ENCODE measurements around the gene CXCL12.
A peak's percentile ranks its signal among the peaks of the same experiment; 100 is the strongest.

The CXCL12 gene

GRCh38 chr10:44383749-44384600 is 922 bp downstream of the CXCL12 start:
- ATAC-seq, result peak; percentile 34
- no peak for TF ChIP-seq TCF4 (CRISPR knock-in tag; IDR thresholded peaks at IDR 0.05; ENCODE audit: borderline replicate concordance)
- TF ChIP-seq TOX (CRISPR knock-in tag; IDR thresholded peaks at IDR 0.05; ENCODE audit: borderline replicate concordance), result no peak
- TF ChIP-seq CREB5 (CRISPR knock-in tag; IDR thresholded peaks at IDR 0.05; ENCODE audit: low read depth), result no peak
- no peak for TF ChIP-seq ZNF565 (CRISPR knock-in tag; conservative IDR thresholded peaks at IDR 0.05; ENCODE audit: low read depth)
- no peak for TF ChIP-seq PPARA (CRISPR knock-in tag; IDR thresholded peaks at IDR 0.05; ENCODE audit: borderline replicate concordance)
- no peak for TF ChIP-seq ZC3H10 (CRISPR knock-in tag; IDR thresholded peaks at IDR 0.05)
- no peak for TF ChIP-seq ARNTL (CRISPR knock-in tag; IDR thresholded peaks at IDR 0.05; ENCODE audit: borderline replicate concordance, low read depth)
- no peak for TF ChIP-seq ZFP3 (CRISPR knock-in tag; IDR thresholded peaks at IDR 0.05)
- TF ChIP-seq SNAI2 (CRISPR knock-in tag; IDR thresholded peaks at IDR 0.05), result no peak
- TF ChIP-seq ZNF70 (CRISPR knock-in tag; IDR thresholded peaks at IDR 0.05), result no peak
- no peak for TF ChIP-seq RARB (CRISPR knock-in tag; IDR thresholded peaks at IDR 0.05)
- TF ChIP-seq ZFP30 (CRISPR knock-in tag; IDR thresholded peaks at IDR 0.05), result no peak
- no peak for TF ChIP-seq GLIS3 (CRISPR knock-in tag; IDR thresholded peaks at IDR 0.05)
- TF ChIP-seq ISL1 (CRISPR knock-in tag; IDR thresholded peaks at IDR 0.05), result no peak
- TF ChIP-seq, protein P1, sequence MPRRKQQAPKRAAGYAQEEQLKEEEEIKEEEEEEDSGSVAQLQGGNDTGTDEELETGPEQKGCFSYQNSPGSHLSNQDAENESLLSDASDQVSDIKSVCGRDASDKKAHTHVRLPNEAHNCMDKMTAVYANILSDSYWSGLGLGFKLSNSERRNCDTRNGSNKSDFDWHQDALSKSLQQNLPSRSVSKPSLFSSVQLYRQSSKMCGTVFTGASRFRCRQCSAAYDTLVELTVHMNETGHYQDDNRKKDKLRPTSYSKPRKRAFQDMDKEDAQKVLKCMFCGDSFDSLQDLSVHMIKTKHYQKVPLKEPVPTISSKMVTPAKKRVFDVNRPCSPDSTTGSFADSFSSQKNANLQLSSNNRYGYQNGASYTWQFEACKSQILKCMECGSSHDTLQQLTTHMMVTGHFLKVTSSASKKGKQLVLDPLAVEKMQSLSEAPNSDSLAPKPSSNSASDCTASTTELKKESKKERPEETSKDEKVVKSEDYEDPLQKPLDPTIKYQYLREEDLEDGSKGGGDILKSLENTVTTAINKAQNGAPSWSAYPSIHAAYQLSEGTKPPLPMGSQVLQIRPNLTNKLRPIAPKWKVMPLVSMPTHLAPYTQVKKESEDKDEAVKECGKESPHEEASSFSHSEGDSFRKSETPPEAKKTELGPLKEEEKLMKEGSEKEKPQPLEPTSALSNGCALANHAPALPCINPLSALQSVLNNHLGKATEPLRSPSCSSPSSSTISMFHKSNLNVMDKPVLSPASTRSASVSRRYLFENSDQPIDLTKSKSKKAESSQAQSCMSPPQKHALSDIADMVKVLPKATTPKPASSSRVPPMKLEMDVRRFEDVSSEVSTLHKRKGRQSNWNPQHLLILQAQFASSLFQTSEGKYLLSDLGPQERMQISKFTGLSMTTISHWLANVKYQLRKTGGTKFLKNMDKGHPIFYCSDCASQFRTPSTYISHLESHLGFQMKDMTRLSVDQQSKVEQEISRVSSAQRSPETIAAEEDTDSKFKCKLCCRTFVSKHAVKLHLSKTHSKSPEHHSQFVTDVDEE (CRISPR knock-in tag; IDR thresholded peaks at IDR 0.05), result no peak
- no peak for TF ChIP-seq CSRNP3 (CRISPR knock-in tag; IDR thresholded peaks at IDR 0.05)
- no peak for TF ChIP-seq BACH2 (CRISPR knock-in tag; IDR thresholded peaks at IDR 0.05; ENCODE audit: borderline replicate concordance)
- TF ChIP-seq ESRRG (CRISPR knock-in tag; IDR thresholded peaks at IDR 0.05), result no peak
- TF ChIP-seq OSR1 (CRISPR knock-in tag; IDR thresholded peaks at IDR 0.05), result no peak
- TF ChIP-seq, protein P2, sequence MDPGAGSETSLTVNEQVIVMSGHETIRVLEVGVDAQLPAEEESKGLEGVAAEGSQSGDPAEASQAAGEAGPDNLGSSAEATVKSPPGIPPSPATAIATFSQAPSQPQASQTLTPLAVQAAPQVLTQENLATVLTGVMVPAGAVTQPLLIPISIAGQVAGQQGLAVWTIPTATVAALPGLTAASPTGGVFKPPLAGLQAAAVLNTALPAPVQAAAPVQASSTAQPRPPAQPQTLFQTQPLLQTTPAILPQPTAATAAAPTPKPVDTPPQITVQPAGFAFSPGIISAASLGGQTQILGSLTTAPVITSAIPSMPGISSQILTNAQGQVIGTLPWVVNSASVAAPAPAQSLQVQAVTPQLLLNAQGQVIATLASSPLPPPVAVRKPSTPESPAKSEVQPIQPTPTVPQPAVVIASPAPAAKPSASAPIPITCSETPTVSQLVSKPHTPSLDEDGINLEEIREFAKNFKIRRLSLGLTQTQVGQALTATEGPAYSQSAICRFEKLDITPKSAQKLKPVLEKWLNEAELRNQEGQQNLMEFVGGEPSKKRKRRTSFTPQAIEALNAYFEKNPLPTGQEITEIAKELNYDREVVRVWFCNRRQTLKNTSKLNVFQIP (CRISPR knock-in tag; IDR thresholded peaks at IDR 0.05; ENCODE audit: borderline replicate concordance, low read depth), result no peak

DNA sequence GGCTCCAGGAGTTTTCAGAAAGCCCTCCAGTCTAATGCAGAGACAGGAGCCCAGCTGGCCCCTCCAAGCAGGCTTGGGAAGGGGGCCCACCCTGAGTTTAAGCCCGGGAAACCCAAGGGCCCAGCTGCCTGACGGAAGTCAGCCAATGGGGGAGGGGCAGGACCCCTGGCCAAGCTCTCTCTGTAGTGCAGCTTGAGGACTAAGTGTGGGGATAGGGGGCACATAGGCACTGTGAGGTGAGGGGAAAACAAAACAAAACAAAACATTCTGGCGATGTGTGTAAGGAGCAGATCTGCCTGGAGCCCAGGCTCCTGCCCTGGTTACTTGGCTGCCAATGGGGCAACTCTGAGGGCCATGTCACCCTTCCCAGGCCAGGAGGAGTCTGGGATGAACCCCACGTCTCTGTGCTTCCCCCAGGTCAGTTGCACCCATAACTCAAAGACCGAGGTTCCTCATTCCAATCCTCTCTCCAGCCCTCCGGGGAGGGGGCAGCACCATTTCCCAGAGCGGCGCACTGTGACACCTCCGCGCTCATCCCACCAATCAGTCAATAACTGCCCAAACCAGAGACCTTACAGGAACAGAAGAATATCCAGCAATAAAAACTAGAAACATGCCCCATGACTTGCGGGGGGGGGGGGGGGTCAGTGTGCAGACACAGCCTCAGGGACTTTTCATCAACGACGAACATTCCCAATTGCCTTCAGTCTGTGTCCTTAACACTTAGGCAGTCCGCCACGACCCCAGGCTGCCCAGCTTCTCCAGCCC is 1.7 kb downstream of the CXCL12 start:
- no peak for ATAC-seq
- TF ChIP-seq PPARA (CRISPR knock-in tag; IDR thresholded peaks at IDR 0.05; ENCODE audit: borderline replicate concordance) (no peak), ZNF70 (CRISPR knock-in tag; IDR thresholded peaks at IDR 0.05) (no peak), CREB5 (CRISPR knock-in tag; IDR thresholded peaks at IDR 0.05; ENCODE audit: low read depth) (no peak), ZFP30 (CRISPR knock-in tag; IDR thresholded peaks at IDR 0.05) (no peak), ARNTL (CRISPR knock-in tag; IDR thresholded peaks at IDR 0.05; ENCODE audit: borderline replicate concordance, low read depth) (no peak), ESRRG (CRISPR knock-in tag; IDR thresholded peaks at IDR 0.05) (no peak), BACH2 (CRISPR knock-in tag; IDR thresholded peaks at IDR 0.05; ENCODE audit: borderline replicate concordance) (no peak), OSR1 (CRISPR knock-in tag; IDR thresholded peaks at IDR 0.05) (no peak), CSDC2 (CRISPR knock-in tag; IDR thresholded peaks at IDR 0.05) (no peak), CSRNP3 (CRISPR knock-in tag; IDR thresholded peaks at IDR 0.05) (no peak), ZC3H10 (CRISPR knock-in tag; IDR thresholded peaks at IDR 0.05) (no peak)
- TF ChIP-seq, protein P2 (CRISPR knock-in tag; IDR thresholded peaks at IDR 0.05; ENCODE audit: borderline replicate concordance, low read depth), result no peak
- TF ChIP-seq, protein P1 (CRISPR knock-in tag; IDR thresholded peaks at IDR 0.05), result no peak
